BLaER1 (cell line): ENCODE results near the gene TRIM65.
A peak's percentile ranks its signal among the peaks of the same experiment; 100 is the strongest.

Experiments used
- H3K27ac ChIP-seq: shearing (Covaris generic); formaldehyde crosslinking; 2 replicates; pipeline ENCODE4 v1.8.1; 2022
- H3K27me3 ChIP-seq: shearing (Covaris generic); formaldehyde crosslinking; 2 replicates; pipeline ENCODE4 v1.8.1; 2022
- H3K36me3 ChIP-seq: shearing (Covaris generic); formaldehyde crosslinking; 2 replicates; pipeline ENCODE4 v1.8.1; 2022
- H3K4me1 ChIP-seq: shearing (Covaris generic); formaldehyde crosslinking; 2 replicates; pipeline ENCODE4 v1.8.1; 2022
- H3K4me2 ChIP-seq: shearing (Covaris generic); formaldehyde crosslinking; 2 replicates; pipeline ENCODE4 v1.8.1; 2022
- H3K4me3 ChIP-seq: shearing (Covaris generic); formaldehyde crosslinking; 2 replicates; pipeline ENCODE4 v1.8.1; 2022
- H3K9ac ChIP-seq: shearing (Covaris generic); formaldehyde crosslinking; 2 replicates; pipeline ENCODE4 v1.8.1; 2022
- H3K9me3 ChIP-seq: shearing (Covaris generic); formaldehyde crosslinking; 2 replicates; pipeline ENCODE4 v1.8.1; 2022
- H4K20me1 ChIP-seq: shearing (Covaris generic); formaldehyde crosslinking; 2 replicates; pipeline ENCODE4 v1.8.1; 2022
- Cebpa-rat ChIP-seq: shearing (Covaris generic); IDR thresholded peaks from 2 replicates; pipeline ENCODE4 v1.8.1; 2022

The TRIM65 gene

DNA sequence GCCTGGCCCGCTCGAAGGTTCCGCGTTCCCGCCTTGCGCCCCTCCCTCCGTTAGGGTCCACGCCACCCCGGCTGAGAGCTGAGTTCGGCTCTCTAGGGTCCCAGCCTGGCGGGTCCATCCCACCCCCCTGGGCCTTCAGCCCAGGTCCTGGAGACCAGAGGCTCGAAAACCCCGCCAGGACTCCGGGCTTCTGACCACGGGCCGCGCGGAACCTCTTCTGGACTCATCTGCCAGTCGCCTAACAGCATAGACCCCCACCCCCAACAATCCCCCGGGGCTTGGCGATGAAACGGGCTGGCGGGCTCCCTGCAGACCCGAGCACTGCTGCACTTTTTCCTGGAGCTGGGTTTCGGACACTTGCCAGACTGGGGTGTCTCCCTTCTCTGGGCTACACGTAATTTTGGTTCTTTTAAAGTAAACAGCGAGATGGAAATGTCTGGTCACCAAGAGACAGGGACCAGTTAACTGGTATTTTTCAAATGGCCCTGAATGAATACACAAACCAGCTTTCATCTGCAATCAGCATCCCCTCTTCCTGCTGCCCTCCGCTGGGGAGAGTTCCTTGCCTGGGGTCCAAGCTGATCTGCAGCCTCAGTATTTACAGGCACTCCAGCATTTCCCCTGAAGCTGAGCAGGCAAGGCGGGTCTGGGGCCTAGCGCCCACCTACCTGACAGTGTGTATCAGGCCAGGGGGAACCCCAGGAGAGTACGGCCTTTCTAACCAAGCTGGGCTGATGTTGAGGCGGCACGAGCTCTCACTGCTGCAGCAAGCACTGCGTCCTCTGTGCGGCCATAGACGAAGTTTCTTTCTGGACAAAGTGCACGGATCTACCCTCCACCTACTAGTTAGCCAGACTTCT is 639 bp upstream of the TRIM65 start:
- Histone ChIP-seq H4K20me1 (peaks cover 27% of the 10 kb centered on the region), H3K27ac (peak overlapping the region; percentile 96), H3K9me3 (no peaks in the 10 kb centered on the region), H3K4me1 (peaks cover 50% of the 10 kb centered on the region), H3K4me3 (peak overlapping the region; percentile 90), H3K4me2 (peak overlapping the region; percentile 98), H3K36me3 (peaks cover 53% of the 10 kb centered on the region), H3K27me3 (no peaks in the 10 kb centered on the region), H3K9ac (peak overlapping the region; percentile 91)
- no peak for TF ChIP-seq Cebpa-rat

- Histone ChIP-seq H3K4me2 (peak overlapping the region; percentile 98), H3K4me1 (peaks cover 50% of the 10 kb centered on the region), H3K27me3 (no peaks in the 10 kb centered on the region), H3K27ac (peak overlapping the region; percentile 96), H4K20me1 (peaks cover 45% of the 10 kb centered on the region), H3K4me3 (peak overlapping the region; percentile 90), H3K9me3 (no peaks in the 10 kb centered on the region), H3K9ac (peak overlapping the region; percentile 91), H3K36me3 (peaks cover 53% of the 10 kb centered on the region)
- no peak for TF ChIP-seq Cebpa-rat
These were observed 1.2 kb downstream of the TRIM65 start for GRCh38 chr17:75895370-75896155.

DNA sequence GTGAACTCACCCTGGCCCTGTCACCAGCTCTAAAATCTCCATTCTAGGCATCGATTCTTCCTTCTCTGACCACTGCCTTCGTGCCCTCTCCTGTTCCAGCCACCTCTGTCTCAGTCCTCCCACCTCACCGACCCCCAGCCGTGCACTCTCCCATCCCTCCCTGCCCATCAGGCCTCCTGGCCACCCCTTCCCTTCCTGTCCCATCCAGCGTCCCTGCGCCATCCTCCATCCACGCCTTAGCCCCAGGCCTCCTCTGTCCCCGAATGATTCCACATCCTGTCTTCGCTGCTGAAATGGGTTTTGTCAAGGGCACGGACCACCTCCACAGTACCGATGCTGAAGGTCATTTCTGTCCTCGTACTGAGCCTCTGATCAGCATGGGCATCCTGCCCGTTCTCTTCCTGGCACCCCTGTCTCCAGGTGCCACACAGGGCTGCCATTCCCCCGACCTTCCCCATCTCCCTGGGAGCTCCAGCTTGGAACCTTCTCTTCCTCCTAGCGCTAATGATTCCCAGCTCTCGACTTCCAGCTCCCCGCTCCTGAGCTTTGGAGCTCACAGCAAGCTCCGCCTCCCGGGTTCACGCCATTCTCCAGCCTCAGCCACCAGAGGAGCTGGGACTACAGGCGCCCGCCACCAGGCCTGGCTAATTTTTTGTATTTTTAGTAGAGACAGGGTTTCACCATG is 2.6 kb downstream of the TRIM65 start:
- H4K20me1 ChIP-seq: peaks cover 50% of the 10 kb centered on the region
- H3K9ac ChIP-seq: peak overlapping the region; percentile 58
- H3K27me3 ChIP-seq: no peaks in the 10 kb centered on the region
- peak overlapping the region; percentile 98 for H3K4me2 ChIP-seq
- H3K9me3 ChIP-seq: no peaks in the 10 kb centered on the region
- H3K4me3 ChIP-seq: no peak overlapping the region
- H3K27ac ChIP-seq: peak overlapping the region; percentile 49; the same call in 1 of the 2 replicates
- peaks cover 50% of the 10 kb centered on the region for H3K4me1 ChIP-seq
- TF ChIP-seq Cebpa-rat: no peak
- H3K36me3 ChIP-seq: peaks cover 53% of the 10 kb centered on the region

DNA sequence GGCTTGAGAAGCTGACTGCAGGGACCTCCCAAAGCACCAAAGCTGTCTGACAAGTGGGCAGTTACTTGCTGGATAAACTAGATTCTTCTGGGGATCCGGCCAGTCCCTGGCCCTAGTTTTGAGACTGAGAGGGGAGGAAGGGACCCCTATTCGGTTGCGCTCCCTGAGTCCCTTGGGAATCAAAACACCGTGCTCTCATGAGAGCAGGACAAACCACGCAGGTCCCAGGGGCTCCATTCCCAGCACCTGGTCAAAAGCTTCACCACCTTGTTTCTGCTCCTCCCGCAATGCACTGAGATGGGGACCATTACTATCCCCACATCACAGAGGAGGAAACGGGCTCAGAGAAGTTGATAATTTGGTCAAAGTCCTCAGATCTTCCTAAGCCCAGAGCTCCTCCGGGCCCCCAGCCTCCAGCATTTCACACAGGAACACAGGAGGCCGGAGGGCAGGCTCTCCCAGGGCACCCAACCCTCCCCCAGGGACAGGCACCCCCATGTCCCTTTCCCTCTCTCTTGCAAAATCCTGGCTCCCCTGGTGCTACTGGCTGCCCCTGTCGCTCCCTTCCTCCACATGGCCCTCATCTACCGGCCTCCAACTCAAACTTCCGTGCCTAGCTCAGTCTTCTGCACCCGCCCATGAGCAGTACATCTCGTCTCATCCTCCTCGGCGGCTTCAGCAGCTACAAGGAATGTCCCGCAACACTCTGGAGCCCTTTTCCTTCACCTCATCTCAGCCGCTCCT is 3.3 kb downstream of the TRIM65 start:
- no peak for TF ChIP-seq Cebpa-rat
- Histone ChIP-seq H3K4me2 (peak overlapping the region; percentile 98), H3K9me3 (no peaks in the 10 kb centered on the region), H3K27me3 (no peaks in the 10 kb centered on the region), H4K20me1 (peaks cover 50% of the 10 kb centered on the region), H3K4me3 (no peak overlapping the region), H3K36me3 (peaks cover 49% of the 10 kb centered on the region), H3K4me1 (peaks cover 50% of the 10 kb centered on the region), H3K9ac (peak overlapping the region; percentile 58), H3K27ac (peak overlapping the region; percentile 49; the same call in 1 of the 2 replicates)

- H3K36me3 ChIP-seq: peaks cover 46% of the 10 kb centered on the region
- H4K20me1 ChIP-seq: peaks cover 50% of the 10 kb centered on the region
- no peak overlapping the region for H3K4me3 ChIP-seq
- peaks cover 44% of the 10 kb centered on the region for H3K4me1 ChIP-seq
- TF ChIP-seq Cebpa-rat: no peak
- H3K27me3 ChIP-seq: no peaks in the 10 kb centered on the region
- peak overlapping the region; percentile 58; the same call in 1 of the 2 replicates for H3K9ac ChIP-seq
- H3K27ac ChIP-seq: peak overlapping the region; percentile 49; the same call in 1 of the 2 replicates
- H3K4me2 ChIP-seq: peak overlapping the region; percentile 98
- no peaks in the 10 kb centered on the region for H3K9me3 ChIP-seq
These were observed 4.1 kb downstream of the TRIM65 start for GRCh38 chr17:75892556-75893224.

GRCh38 chr17:75891605-75892555 is 4.9 kb downstream of the TRIM65 start:
- no peaks in the 10 kb centered on the region for H3K9me3 ChIP-seq
- H3K36me3 ChIP-seq: peaks cover 46% of the 10 kb centered on the region

DNA sequence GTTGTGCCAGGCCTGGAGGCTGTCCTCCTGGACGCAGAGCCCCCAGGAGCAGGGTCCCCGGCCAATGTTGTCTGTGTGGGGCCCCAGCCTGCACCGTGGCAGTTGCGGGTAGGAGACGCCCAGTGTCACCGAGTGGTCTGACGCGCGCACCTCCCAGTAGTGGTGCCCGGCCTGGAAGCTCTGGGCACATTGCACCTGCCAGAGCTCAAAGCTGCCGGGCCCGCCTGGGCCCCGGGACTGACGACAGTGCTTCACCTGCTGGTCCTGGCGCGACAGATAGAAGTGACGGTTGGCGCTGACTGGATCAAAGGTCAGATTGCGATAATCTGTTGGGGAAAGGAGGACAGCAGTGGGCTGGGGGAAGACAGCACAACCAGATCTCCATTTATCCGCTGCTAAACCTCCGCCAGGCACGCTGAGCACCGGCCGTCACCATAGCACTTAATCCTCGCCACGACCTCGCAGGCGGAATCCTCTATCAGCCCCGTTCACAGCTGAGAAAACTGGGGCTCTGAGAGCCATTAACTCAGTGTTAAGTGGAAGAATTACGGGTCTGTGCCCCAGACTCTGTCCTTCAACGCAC is 5.6 kb downstream of the TRIM65 start:
- Histone ChIP-seq H3K4me1 (peaks cover 40% of the 10 kb centered on the region), H3K9ac (no peak overlapping the region), H3K4me3 (no peak overlapping the region), H4K20me1 (peaks cover 50% of the 10 kb centered on the region), H3K36me3 (peaks cover 46% of the 10 kb centered on the region), H3K27ac (no peak overlapping the region), H3K9me3 (no peaks in the 10 kb centered on the region), H3K4me2 (no peak overlapping the region), H3K27me3 (no peaks in the 10 kb centered on the region)
- no peak for TF ChIP-seq Cebpa-rat

More at GRCh38 chr17:75891605-75892555, 4.9 kb downstream of the TRIM65 start:
- H3K4me2 ChIP-seq: no peak overlapping the region
- H3K4me1 ChIP-seq: peaks cover 37% of the 10 kb centered on the region
- no peak for TF ChIP-seq Cebpa-rat
- H3K27ac ChIP-seq: no peak overlapping the region
- H3K4me3 ChIP-seq: no peak overlapping the region
- no peak overlapping the region for H3K9ac ChIP-seq
- peaks cover 50% of the 10 kb centered on the region for H4K20me1 ChIP-seq
- no peaks in the 10 kb centered on the region for H3K27me3 ChIP-seq
